Astrocyte (in vitro differentiated cells and primary cell): Measurements from ENCODE around the gene MRTFA. TPM values are rescaled to one million over a fixed set of nuclear protein-coding genes. Genes with fewer than 3 reads are reported as not detected.

ENCODE experiments used
- DNase-seq: peaks from one replicate; pipeline ENCODE4 v3.0.0-alpha.2; 2010; ENCODE audit warnings: low read depth
- FAIRE-seq: peaks from 2 replicates; lab custom pipeline; 2011; peaks lifted over from hg19 to GRCh38; lab: Jason Lieb, UNC
- H2AFZ ChIP-seq: 2 replicates; pipeline ENCODE4 v1.6.0; 2012; ENCODE audit warnings: low read depth, low read length, inconsistent platforms
- H3K27ac ChIP-seq: 2 replicates; pipeline ENCODE4 v1.5.1; 2011; ENCODE audit warnings: low read depth, low read length, inconsistent platforms
- H3K27me3 ChIP-seq: 2 replicates; pipeline ENCODE4 v1.6.0; 2011; ENCODE audit warnings: low read length, inconsistent platforms; ENCODE audit not compliant: insufficient read depth
- H3K36me3 ChIP-seq: 2 replicates; pipeline ENCODE4 v1.5.1; 2011; ENCODE audit warnings: low read length, inconsistent platforms; ENCODE audit not compliant: insufficient read depth
- H3K4me1 ChIP-seq: 2 replicates; pipeline ENCODE4 v1.5.1; 2011; ENCODE audit warnings: low read length, inconsistent platforms; ENCODE audit not compliant: insufficient read depth
- H3K4me2 ChIP-seq: 2 replicates; pipeline ENCODE4 v1.6.0; 2012; ENCODE audit warnings: low read length, inconsistent platforms
- H3K4me3 ChIP-seq: 2 replicates; pipeline ENCODE4 v1.5.1; 2011; ENCODE audit warnings: low read depth, mild to moderate bottlenecking, low read length, inconsistent platforms; ENCODE audit not compliant: insufficient read depth
- H3K79me2 ChIP-seq: 2 replicates; pipeline ENCODE4 v1.6.0; 2012; ENCODE audit warnings: mild to moderate bottlenecking, low read length, inconsistent platforms; ENCODE audit not compliant: insufficient read depth
- H3K9ac ChIP-seq: 2 replicates; pipeline ENCODE4 v1.6.0; 2012; ENCODE audit warnings: mild to moderate bottlenecking, low read length, inconsistent platforms
- H3K9me3 ChIP-seq: 2 replicates; pipeline ENCODE4 v1.5.1; 2012; ENCODE audit warnings: low read depth, mild to moderate bottlenecking, low read length, inconsistent platforms; ENCODE audit not compliant: insufficient read depth
- H4K20me1 ChIP-seq: 2 replicates; pipeline ENCODE4 v1.6.0; 2012; ENCODE audit warnings: low read length, inconsistent platforms; ENCODE audit not compliant: insufficient read depth
- H3K27ac Mint-ChIP-seq: one replicate; pipeline ENCODE4 v1.8.0; 2021; ENCODE audit warnings: mild to moderate bottlenecking, mixed read lengths; ENCODE audit not compliant: unreplicated experiment
- H3K27me3 Mint-ChIP-seq: one replicate; pipeline ENCODE4 v1.8.0; 2021; ENCODE audit warnings: low read depth, mixed read lengths; ENCODE audit not compliant: unreplicated experiment
- H3K36me3 Mint-ChIP-seq: one replicate; pipeline ENCODE4 v1.8.0; 2021; ENCODE audit warnings: low read depth, mixed read lengths; ENCODE audit not compliant: unreplicated experiment
- H3K4me1 Mint-ChIP-seq: one replicate; pipeline ENCODE4 v1.8.0; 2021; ENCODE audit warnings: low read depth, mixed read lengths; ENCODE audit not compliant: unreplicated experiment
- H3K4me3 Mint-ChIP-seq: one replicate; pipeline ENCODE4 v1.8.0; 2021; ENCODE audit warnings: mild to moderate bottlenecking, moderate library complexity, mixed read lengths; ENCODE audit not compliant: unreplicated experiment
- H3K9me3 Mint-ChIP-seq: one replicate; pipeline ENCODE4 v1.8.0; 2021; ENCODE audit warnings: mild to moderate bottlenecking, mixed read lengths; ENCODE audit not compliant: unreplicated experiment
- EZH2 ChIP-seq: IDR thresholded peaks from 2 replicates; pipeline ENCODE4 v1.6.1; 2012; ENCODE audit warnings: mild to moderate bottlenecking, low read length, inconsistent platforms; ENCODE audit not compliant: insufficient read depth
- total RNA-seq: library from RNA; stranded (reverse); gene quantifications from 2 replicates; pipeline ENCODE4 v1.2.1, GENCODE V29; 2021
- TF ChIP-seq, protein P1 (sequence below): IDR thresholded peaks from 2 replicates; pipeline ENCODE4 v1.5.1; 2011; ENCODE audit warnings: low read depth, mild to moderate bottlenecking, inconsistent platforms, low read length, moderate library complexity; ENCODE audit not compliant: insufficient read depth

MRTFA gene
- total RNA-seq, 1 donor from 2014 or later: 74.3 TPM

DNA sequence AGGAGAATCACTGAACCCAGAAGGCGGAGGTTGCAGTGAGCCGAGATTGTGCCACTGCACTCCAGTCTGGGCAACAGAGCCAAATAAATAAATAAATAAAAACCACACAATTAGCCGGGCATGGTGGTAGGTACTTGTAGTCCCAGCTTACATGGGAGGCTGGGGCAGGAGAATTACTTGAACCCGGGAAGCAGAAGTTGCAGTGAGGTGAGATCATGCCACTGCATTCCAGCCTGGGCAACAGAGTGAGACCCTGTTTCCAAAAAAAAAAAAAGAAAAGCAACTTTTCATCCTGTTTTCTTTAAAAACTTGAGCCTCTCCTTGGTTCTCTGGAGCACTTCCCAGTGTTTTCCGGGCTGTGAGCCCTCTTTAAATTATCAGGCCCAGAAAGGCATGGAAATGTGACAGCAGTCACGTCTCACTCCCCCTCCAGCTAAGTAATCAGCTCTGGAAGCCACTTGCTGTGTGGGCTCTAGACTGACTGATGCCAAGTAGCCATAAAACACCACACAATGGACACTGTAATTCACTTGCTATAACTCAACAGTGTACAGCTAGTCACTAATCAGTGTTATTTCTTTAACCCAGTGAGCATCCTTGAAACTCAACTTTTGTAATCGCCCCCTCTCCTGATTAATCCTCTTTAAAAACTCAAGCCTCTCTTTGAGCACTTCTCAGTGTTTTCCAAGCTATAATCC is 29.8 kb upstream of the MRTFA start:
- H3K4me1 Mint-ChIP-seq: peaks cover 15% of the 10 kb centered on the region

DNA sequence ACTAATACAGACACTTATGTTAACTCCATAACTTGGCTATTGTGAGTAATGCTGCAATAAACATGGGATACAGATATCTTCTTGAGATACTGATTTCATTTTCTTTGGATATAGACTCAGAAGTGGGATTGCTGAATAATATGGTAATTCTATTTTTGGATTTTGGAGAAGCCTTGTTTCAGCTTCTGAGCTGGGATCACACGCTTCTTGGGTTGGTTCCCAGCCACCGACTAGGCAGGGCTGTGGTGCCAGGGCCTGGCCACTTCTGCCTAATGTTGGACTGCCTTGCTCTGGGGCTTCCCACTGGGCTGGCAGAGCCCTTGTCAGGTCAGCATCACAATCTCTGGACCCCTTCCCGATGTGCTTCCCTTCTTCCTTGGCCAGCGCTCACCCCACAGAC is 28.8 kb upstream of the MRTFA start:
- Histone ChIP-seq H3K4me3 (no peak overlapping the region), H2AFZ (no peak overlapping the region), H3K9ac (no peak overlapping the region), H3K79me2 (no peaks in the 10 kb centered on the region), H3K36me3 (no peaks in the 10 kb centered on the region), H3K4me1 (no peaks in the 10 kb centered on the region), H3K9me3 (no peaks in the 10 kb centered on the region), H3K27ac (no peak overlapping the region), H3K4me2 (no peak overlapping the region), H4K20me1 (no peaks in the 10 kb centered on the region), H3K27me3 (no peaks in the 10 kb centered on the region)
- no peak overlapping the region for H3K27ac Mint-ChIP-seq
- H3K4me1 Mint-ChIP-seq: peaks cover 15% of the 10 kb centered on the region
- H3K9me3 Mint-ChIP-seq: peaks cover 3% of the 10 kb centered on the region
- FAIRE-seq (peak; percentile 62), DNase-seq (peak; percentile 65)
- TF ChIP-seq EZH2: no peak
- TF ChIP-seq, protein P1, sequence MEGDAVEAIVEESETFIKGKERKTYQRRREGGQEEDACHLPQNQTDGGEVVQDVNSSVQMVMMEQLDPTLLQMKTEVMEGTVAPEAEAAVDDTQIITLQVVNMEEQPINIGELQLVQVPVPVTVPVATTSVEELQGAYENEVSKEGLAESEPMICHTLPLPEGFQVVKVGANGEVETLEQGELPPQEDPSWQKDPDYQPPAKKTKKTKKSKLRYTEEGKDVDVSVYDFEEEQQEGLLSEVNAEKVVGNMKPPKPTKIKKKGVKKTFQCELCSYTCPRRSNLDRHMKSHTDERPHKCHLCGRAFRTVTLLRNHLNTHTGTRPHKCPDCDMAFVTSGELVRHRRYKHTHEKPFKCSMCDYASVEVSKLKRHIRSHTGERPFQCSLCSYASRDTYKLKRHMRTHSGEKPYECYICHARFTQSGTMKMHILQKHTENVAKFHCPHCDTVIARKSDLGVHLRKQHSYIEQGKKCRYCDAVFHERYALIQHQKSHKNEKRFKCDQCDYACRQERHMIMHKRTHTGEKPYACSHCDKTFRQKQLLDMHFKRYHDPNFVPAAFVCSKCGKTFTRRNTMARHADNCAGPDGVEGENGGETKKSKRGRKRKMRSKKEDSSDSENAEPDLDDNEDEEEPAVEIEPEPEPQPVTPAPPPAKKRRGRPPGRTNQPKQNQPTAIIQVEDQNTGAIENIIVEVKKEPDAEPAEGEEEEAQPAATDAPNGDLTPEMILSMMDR: no peak
- H3K4me3 Mint-ChIP-seq: no peak overlapping the region
- no peaks in the 10 kb centered on the region for H3K36me3 Mint-ChIP-seq
- H3K27me3 Mint-ChIP-seq: peaks cover 5% of the 10 kb centered on the region

More for the DNA sequence above, 29.8 kb upstream of the MRTFA start:
- no peaks in the 10 kb centered on the region for H3K79me2 ChIP-seq
- no peak overlapping the region for H3K27ac ChIP-seq
- no peaks in the 10 kb centered on the region for H4K20me1 ChIP-seq
- no peaks in the 10 kb centered on the region for H3K36me3 ChIP-seq
- H3K4me2 ChIP-seq: no peak overlapping the region
- Mint-ChIP-seq H3K4me3 (no peak overlapping the region), H3K36me3 (no peaks in the 10 kb centered on the region), H3K27ac (no peak overlapping the region), H3K9me3 (peaks cover 3% of the 10 kb centered on the region), H3K27me3 (no peaks in the 10 kb centered on the region)
- no peaks in the 10 kb centered on the region for H3K4me1 ChIP-seq
- H2AFZ ChIP-seq: no peak overlapping the region
- no peak for DNase-seq
- no peaks in the 10 kb centered on the region for H3K9me3 ChIP-seq
- H3K4me3 ChIP-seq: no peak overlapping the region
- H3K27me3 ChIP-seq: no peaks in the 10 kb centered on the region
- no peak overlapping the region for H3K9ac ChIP-seq
- TF ChIP-seq, protein P1: no peak
- TF ChIP-seq EZH2: no peak
- peak; percentile 23 for FAIRE-seq

- no peak for TF ChIP-seq EZH2
- TF ChIP-seq, protein P1: no peak
- H3K9ac ChIP-seq: no peak overlapping the region
- no peak overlapping the region for H3K4me3 Mint-ChIP-seq
- no peaks in the 10 kb centered on the region for H3K36me3 ChIP-seq
- H3K4me2 ChIP-seq: no peak overlapping the region
- H4K20me1 ChIP-seq: no peaks in the 10 kb centered on the region
- peaks cover 7% of the 10 kb centered on the region for H3K27me3 Mint-ChIP-seq
- H3K27ac Mint-ChIP-seq: no peak overlapping the region
- H3K4me3 ChIP-seq: no peak overlapping the region
- no peaks in the 10 kb centered on the region for H3K9me3 ChIP-seq
- no peak overlapping the region for H3K27ac ChIP-seq
- no peaks in the 10 kb centered on the region for H3K36me3 Mint-ChIP-seq
- H3K4me1 ChIP-seq: no peaks in the 10 kb centered on the region
- peaks cover 4% of the 10 kb centered on the region for H3K9me3 Mint-ChIP-seq
- no peak overlapping the region for H2AFZ ChIP-seq
- no peaks in the 10 kb centered on the region for H3K4me1 Mint-ChIP-seq
- DNase-seq (no peak), FAIRE-seq (no peak)
- no peaks in the 10 kb centered on the region for H3K79me2 ChIP-seq
- H3K27me3 ChIP-seq: no peaks in the 10 kb centered on the region
Measured at GRCh38 chr22:40661671-40662070, 25.2 kb upstream of the MRTFA start.
